ENCODE data around the gene WNT5B. TPM values are rescaled to one million over a fixed set of nuclear protein-coding genes. Genes with fewer than 3 reads are reported as not detected.

WNT5B gene
- total and polyA plus RNA-seq, 9 of the 15 experiments (the other 6 are each of a cell fraction or from before 2014, with no cell fraction given), result 0.42 to 16.8 (median 5.4) TPM

DNA sequence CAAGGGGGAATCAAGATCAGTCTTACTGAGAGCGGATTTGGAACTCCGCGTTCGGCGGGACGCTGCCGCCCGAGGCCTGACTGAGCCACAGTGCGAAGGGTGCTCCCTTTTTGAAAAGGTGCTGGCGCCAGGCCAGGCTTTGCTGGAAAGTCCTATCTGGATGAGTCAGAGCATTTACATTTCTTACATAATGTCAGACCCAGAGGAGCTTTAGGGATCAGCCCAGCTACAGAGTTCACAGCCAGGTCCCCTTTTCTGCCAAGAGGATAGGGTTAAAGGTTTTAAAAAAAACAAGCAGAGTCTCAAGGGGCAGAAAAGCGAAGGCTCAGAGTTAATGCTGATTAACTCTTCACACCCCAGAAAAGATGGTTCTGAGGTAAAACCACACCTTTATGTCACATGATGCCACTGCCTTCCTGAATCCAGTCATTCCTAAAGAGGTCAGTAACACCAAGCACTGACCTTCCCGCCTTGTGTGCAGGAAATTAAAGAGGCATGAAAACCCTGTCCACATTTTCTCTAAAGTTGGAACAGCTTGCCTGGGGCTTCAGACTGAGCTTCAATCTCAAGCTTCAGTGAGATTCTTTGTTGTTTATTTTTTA lies 22.9 kb upstream of the WNT5B start (continued):
- TF ChIP-seq, protein P1, sequence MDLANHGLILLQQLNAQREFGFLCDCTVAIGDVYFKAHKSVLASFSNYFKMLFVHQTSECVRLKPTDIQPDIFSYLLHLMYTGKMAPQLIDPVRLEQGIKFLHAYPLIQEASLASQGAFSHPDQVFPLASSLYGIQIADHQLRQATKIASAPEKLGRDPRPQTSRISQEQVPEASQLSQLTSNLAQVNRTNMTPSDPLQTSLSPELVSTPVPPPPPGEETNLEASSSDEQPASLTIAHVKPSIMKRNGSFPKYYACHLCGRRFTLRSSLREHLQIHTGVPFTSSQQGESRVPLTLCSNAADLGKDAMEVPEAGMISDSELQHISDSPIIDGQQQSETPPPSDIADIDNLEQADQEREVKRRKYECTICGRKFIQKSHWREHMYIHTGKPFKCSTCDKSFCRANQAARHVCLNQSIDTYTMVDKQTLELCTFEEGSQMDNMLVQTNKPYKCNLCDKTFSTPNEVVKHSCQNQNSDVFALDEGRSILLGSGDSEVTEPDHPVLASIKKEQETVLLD (IDR thresholded peaks at IDR 0.05), result no peak
- no peak for TF ChIP-seq FOXK2 (conservative IDR thresholded peaks at IDR 0.05 in 1 of 2, IDR thresholded peaks at IDR 0.05 in 1 of 2; ENCODE audit: low read depth in 2 of 2)
- TF ChIP-seq, protein P2, sequence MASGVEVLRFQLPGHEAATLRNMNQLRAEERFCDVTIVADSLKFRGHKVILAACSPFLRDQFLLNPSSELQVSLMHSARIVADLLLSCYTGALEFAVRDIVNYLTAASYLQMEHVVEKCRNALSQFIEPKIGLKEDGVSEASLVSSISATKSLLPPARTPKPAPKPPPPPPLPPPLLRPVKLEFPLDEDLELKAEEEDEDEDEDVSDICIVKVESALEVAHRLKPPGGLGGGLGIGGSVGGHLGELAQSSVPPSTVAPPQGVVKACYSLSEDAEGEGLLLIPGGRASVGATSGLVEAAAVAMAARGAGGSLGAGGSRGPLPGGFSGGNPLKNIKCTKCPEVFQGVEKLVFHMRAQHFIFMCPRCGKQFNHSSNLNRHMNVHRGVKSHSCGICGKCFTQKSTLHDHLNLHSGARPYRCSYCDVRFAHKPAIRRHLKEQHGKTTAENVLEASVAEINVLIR (CRISPR knock-in tag; IDR thresholded peaks at IDR 0.05), result no peak
- TF ChIP-seq NCOR1 (IDR thresholded peaks at IDR 0.05), result peak; percentile 56
- no peak for TF ChIP-seq MIER1 (IDR thresholded peaks at IDR 0.05; ENCODE audit: low read depth)
- no peak for TF ChIP-seq POLR3G (IDR thresholded peaks at IDR 0.05; ENCODE audit: extremely low read depth, insufficient read length, insufficient replicate concordance)
- TF ChIP-seq TFE3 (CRISPR knock-in tag; IDR thresholded peaks at IDR 0.05), result peak; percentile 67
- TF ChIP-seq ZZZ3 (IDR thresholded peaks at IDR 0.05), result no peak
- no peak for TF ChIP-seq ZNF785 (CRISPR knock-in tag; IDR thresholded peaks at IDR 0.05)
- TF ChIP-seq ZMIZ1 (IDR thresholded peaks at IDR 0.05; ENCODE audit: low read depth in 2 of 2, low read length in 2 of 2), result no peak
- TF ChIP-seq SOX6 (IDR thresholded peaks at IDR 0.05), result no peak
- no peak for TF ChIP-seq ZNF780A (CRISPR knock-in tag; IDR thresholded peaks at IDR 0.05)
- no peak for TF ChIP-seq MXI1 (IDR thresholded peaks at IDR 0.05; ENCODE audit: low read depth, low read length)
- TF ChIP-seq, protein P3, sequence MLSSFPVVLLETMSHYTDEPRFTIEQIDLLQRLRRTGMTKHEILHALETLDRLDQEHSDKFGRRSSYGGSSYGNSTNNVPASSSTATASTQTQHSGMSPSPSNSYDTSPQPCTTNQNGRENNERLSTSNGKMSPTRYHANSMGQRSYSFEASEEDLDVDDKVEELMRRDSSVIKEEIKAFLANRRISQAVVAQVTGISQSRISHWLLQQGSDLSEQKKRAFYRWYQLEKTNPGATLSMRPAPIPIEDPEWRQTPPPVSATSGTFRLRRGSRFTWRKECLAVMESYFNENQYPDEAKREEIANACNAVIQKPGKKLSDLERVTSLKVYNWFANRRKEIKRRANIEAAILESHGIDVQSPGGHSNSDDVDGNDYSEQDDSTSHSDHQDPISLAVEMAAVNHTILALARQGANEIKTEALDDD (IDR thresholded peaks at IDR 0.05), result no peak
- TF ChIP-seq ZNF445 (CRISPR knock-in tag; IDR thresholded peaks at IDR 0.05; ENCODE audit: low read depth), result no peak
- TF ChIP-seq, protein P4, sequence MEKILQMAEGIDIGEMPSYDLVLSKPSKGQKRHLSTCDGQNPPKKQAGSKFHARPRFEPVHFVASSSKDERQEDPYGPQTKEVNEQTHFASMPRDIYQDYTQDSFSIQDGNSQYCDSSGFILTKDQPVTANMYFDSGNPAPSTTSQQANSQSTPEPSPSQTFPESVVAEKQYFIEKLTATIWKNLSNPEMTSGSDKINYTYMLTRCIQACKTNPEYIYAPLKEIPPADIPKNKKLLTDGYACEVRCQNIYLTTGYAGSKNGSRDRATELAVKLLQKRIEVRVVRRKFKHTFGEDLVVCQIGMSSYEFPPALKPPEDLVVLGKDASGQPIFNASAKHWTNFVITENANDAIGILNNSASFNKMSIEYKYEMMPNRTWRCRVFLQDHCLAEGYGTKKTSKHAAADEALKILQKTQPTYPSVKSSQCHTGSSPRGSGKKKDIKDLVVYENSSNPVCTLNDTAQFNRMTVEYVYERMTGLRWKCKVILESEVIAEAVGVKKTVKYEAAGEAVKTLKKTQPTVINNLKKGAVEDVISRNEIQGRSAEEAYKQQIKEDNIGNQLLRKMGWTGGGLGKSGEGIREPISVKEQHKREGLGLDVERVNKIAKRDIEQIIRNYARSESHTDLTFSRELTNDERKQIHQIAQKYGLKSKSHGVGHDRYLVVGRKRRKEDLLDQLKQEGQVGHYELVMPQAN (IDR thresholded peaks at IDR 0.05; ENCODE audit: borderline replicate concordance), result no peak
- no peak for TF ChIP-seq ZNF121 (CRISPR knock-in tag; conservative IDR thresholded peaks at IDR 0.05)

Measured in K562 (cell line).